Mesenchymal stem cell (in vitro differentiated cells and primary cell): Measurements from ENCODE around the gene SARS2.
A peak's percentile ranks its signal among the peaks of the same experiment; 100 is the strongest.

ENCODE experiments used
- DNase-seq: peaks from one replicate; pipeline ENCODE4 v3.0.0-alpha.2; 2013
- H2AFZ ChIP-seq: one replicate; pipeline ENCODE4 v1.6.1; 2013; ENCODE audit warnings: low read depth, mild to moderate bottlenecking, control low read depth, inconsistent platforms, low read length, moderate library complexity
- H2AK5ac ChIP-seq: 2 replicates; pipeline ENCODE4 v1.6.1; 2013; ENCODE audit warnings: low read length, moderate library complexity, mild to moderate bottlenecking, inconsistent platforms; ENCODE audit not compliant: severe bottlenecking
- H2BK120ac ChIP-seq: one replicate; pipeline ENCODE4 v1.6.1; 2013; ENCODE audit warnings: low read depth, mild to moderate bottlenecking, inconsistent platforms, low read length, moderate library complexity
- H2BK12ac ChIP-seq, 2 experiments: one replicate each; pipeline ENCODE4 v1.6.1; 2013; ENCODE audit warnings: inconsistent platforms in 2 of 2, low read length in 2 of 2, mild to moderate bottlenecking in 2 of 2, moderate library complexity in 2 of 2, control low read depth in 1 of 2
- H2BK15ac ChIP-seq: one replicate; pipeline ENCODE4 v1.6.1; 2013; ENCODE audit warnings: mild to moderate bottlenecking, low read depth, inconsistent platforms; ENCODE audit not compliant: poor library complexity, severe bottlenecking
- H2BK5ac ChIP-seq: 2 replicates; pipeline ENCODE4 v1.6.1; 2013; ENCODE audit warnings: low read depth, mild to moderate bottlenecking, low read length, control low read depth, inconsistent platforms; ENCODE audit not compliant: poor library complexity, severe bottlenecking
- H3K14ac ChIP-seq, 2 experiments: one replicate each; pipeline ENCODE4 v1.6.1; 2013; ENCODE audit warnings: inconsistent platforms in 2 of 2, low read length in 2 of 2, control low read depth in 1 of 2, mild to moderate bottlenecking in 1 of 2, moderate library complexity in 1 of 2
- H3K18ac ChIP-seq, 2 experiments: one replicate each; pipeline ENCODE4 v1.6.1; 2013; ENCODE audit warnings: inconsistent platforms in 2 of 2, low read length in 2 of 2, control low read depth in 1 of 2, low read depth in 1 of 2, mild to moderate bottlenecking in 1 of 2
- H3K23ac ChIP-seq, 2 experiments: one replicate each; pipeline ENCODE4 v1.6.1; 2013; ENCODE audit warnings: inconsistent platforms in 2 of 2, low read length in 2 of 2, mild to moderate bottlenecking in 2 of 2, moderate library complexity in 2 of 2, control low read depth in 1 of 2
- H3K27ac ChIP-seq: 2 replicates; pipeline ENCODE4 v1.5.1; 2013; ENCODE audit warnings: mild to moderate bottlenecking, moderate library complexity, low read length, control low read depth, inconsistent platforms; ENCODE audit not compliant: poor library complexity, severe bottlenecking
- H3K27me3 ChIP-seq, 2 experiments: 2 replicates each; pipeline versions ENCODE4 v1.6.1 to v1.7.0; 2013; ENCODE audit warnings: low read length in 2 of 2, mild to moderate bottlenecking in 2 of 2, moderate library complexity in 2 of 2, control low read depth in 1 of 2, inconsistent platforms in 1 of 2; ENCODE audit not compliant: control insufficient read depth in 1 of 2, insufficient read depth in 1 of 2
- H3K36me3 ChIP-seq, 2 experiments: 2 replicates each; pipeline versions ENCODE4 v1.6.1 to v1.7.0; 2013; ENCODE audit warnings: low read length in 2 of 2, control low read depth in 1 of 2, inconsistent platforms in 1 of 2, low read depth in 1 of 2, mild to moderate bottlenecking in 1 of 2; ENCODE audit not compliant: insufficient read depth in 2 of 2, control insufficient read depth in 1 of 2
- H3K4ac ChIP-seq, 2 experiments: one replicate each; pipeline ENCODE4 v1.6.1; 2013; ENCODE audit warnings: inconsistent platforms in 2 of 2, low read length in 2 of 2, mild to moderate bottlenecking in 2 of 2, moderate library complexity in 2 of 2, control low read depth in 1 of 2, low read depth in 1 of 2
- H3K4me1 ChIP-seq: 2 replicates; pipeline ENCODE4 v1.6.1; 2013; ENCODE audit warnings: low read depth, low read length, control low read depth; ENCODE audit not compliant: control insufficient read depth, insufficient read depth
- H3K4me2 ChIP-seq: 2 replicates; pipeline ENCODE4 v1.6.1; 2013; ENCODE audit warnings: low read length, mild to moderate bottlenecking, inconsistent platforms; ENCODE audit not compliant: poor library complexity, severe bottlenecking
- H3K4me3 ChIP-seq, 2 experiments: 2 replicates each; pipeline versions ENCODE4 v1.5.1 to v1.7.0; 2013; ENCODE audit warnings: low read length in 2 of 2, mild to moderate bottlenecking in 2 of 2, control low read depth in 1 of 2, low read depth in 1 of 2; ENCODE audit not compliant: insufficient read depth in 1 of 2
- H3K79me1 ChIP-seq: replicated peaks from 2 replicates; pipeline ENCODE4 v1.6.1; 2013; ENCODE audit warnings: mild to moderate bottlenecking, control low read depth, low read length, inconsistent platforms; ENCODE audit not compliant: poor library complexity, severe bottlenecking
- H3K9ac ChIP-seq: 2 replicates; pipeline ENCODE4 v1.7.0; 2013; ENCODE audit warnings: mild to moderate bottlenecking, low read length, moderate library complexity
- H3K9me3 ChIP-seq: 2 replicates; pipeline ENCODE4 v1.7.0; 2013; ENCODE audit warnings: mild to moderate bottlenecking, low read length; ENCODE audit not compliant: control insufficient read depth
- H4K8ac ChIP-seq: one replicate; pipeline ENCODE4 v1.6.1; 2013; ENCODE audit warnings: inconsistent platforms, mild to moderate bottlenecking, low read length, moderate library complexity
- H4K91ac ChIP-seq: one replicate; pipeline ENCODE4 v1.6.1; 2013; ENCODE audit warnings: mild to moderate bottlenecking, low read length, inconsistent platforms
- WGBS: methylation state at CpG from one replicate; pipeline ENCODE4 v1.1.7; 2013; ENCODE audit warnings: mixed read lengths; 5-methylcytosine and 5-hydroxymethylcytosine counted together

Gene SARS2

GRCh38 chr19:38878575-38879399 lies 51.8 kb downstream of the SARS2 start:
- Histone ChIP-seq H3K4me1 (peaks cover 3% of the 10 kb centered on the region), H3K4ac (no peak overlapping the region), H2BK120ac (no peak overlapping the region), H3K14ac (no peak overlapping the region), H3K27me3 (no peaks in the 10 kb centered on the region), H3K79me1 (peaks cover 1% of the 10 kb centered on the region), H3K18ac (no peak overlapping the region), H3K4me2 (no peak overlapping the region), H3K36me3 (peaks cover 25 to 35% of the 10 kb centered on the region in 2 experiments), H3K23ac (no peak overlapping the region), H2BK12ac (no peak overlapping the region), H3K9me3 (no peaks in the 10 kb centered on the region), H4K91ac (peak overlapping the region; percentile 28), H2AK5ac (no peak overlapping the region), H3K27ac (no peak overlapping the region), H2BK5ac (no peak overlapping the region), H3K4me3 (no peak overlapping the region), H2AFZ (no peak overlapping the region), H2BK15ac (peak overlapping the region; percentile 37), H3K9ac (no peak overlapping the region), H4K8ac (no peak overlapping the region)
- WGBS: 85% methylated on average over 16 of the region's 16 CpGs
- no peak for DNase-seq

GRCh38 chr19:38877781-38878574 lies 52.6 kb downstream of the SARS2 start, which contains the start of gene RINL:
Gene RINL, minus strand, starts transcription at chr19:38878275. Its CDS starts 1,533 bp downstream, at chr19:38876742.
- Histone ChIP-seq H3K79me1 (no peaks in the 10 kb centered on the region), H3K36me3 (peaks cover 19 to 30% of the 10 kb centered on the region in 2 experiments), H3K9me3 (no peaks in the 10 kb centered on the region), H2AFZ (no peak within 1 kb of the TSS), H2BK12ac (no peak within 1 kb of the TSS), H3K23ac (no peak within 1 kb of the TSS), H3K4ac (no peak within 1 kb of the TSS), H3K4me3 (no peak within 1 kb of the TSS), H3K9ac (no peak within 1 kb of the TSS), H2BK5ac (no peak within 1 kb of the TSS), H3K4me1 (peaks cover 3% of the 10 kb centered on the region), H2BK15ac (peak within 1 kb of the TSS; percentile 37), H2BK120ac (no peak within 1 kb of the TSS), H3K18ac (no peak within 1 kb of the TSS), H2AK5ac (no peak within 1 kb of the TSS), H3K14ac (peak within 1 kb of the TSS in 1 of 2 experiments; percentile 9), H4K91ac (no peak within 1 kb of the TSS), H3K27ac (no peak within 1 kb of the TSS), H4K8ac (no peak within 1 kb of the TSS), H3K27me3 (no peaks in the 10 kb centered on the region), H3K4me2 (no peak within 1 kb of the TSS)
- WGBS: 69% methylated on average over 9 of the region's 11 CpGs
- DNase-seq: no peak

- H4K91ac ChIP-seq: no peak overlapping the region
- WGBS: 88% methylated on average over 6 of the region's 6 CpGs
Measured at GRCh38 chr19:38875656-38876395, 54.7 kb downstream of the SARS2 start.

More at GRCh38 chr19:38875656-38876395, 54.7 kb downstream of the SARS2 start:
- Histone ChIP-seq H3K4me2 (no peak overlapping the region), H3K36me3 (peaks cover 5 to 21% of the 10 kb centered on the region in 2 experiments), H2BK15ac (no peak overlapping the region), H3K23ac (no peak overlapping the region), H2AK5ac (no peak overlapping the region), H3K9ac (no peak overlapping the region), H3K4ac (no peak overlapping the region), H4K8ac (no peak overlapping the region), H2BK12ac (no peak overlapping the region), H3K18ac (no peak overlapping the region), H3K4me1 (peaks cover 3% of the 10 kb centered on the region), H3K4me3 (no peak overlapping the region), H2BK5ac (no peak overlapping the region), H3K27me3 (no peaks in the 10 kb centered on the region), H2BK120ac (no peak overlapping the region), H3K9me3 (no peaks in the 10 kb centered on the region), H3K14ac (no peak overlapping the region), H3K27ac (no peak overlapping the region), H2AFZ (no peak overlapping the region), H3K79me1 (no peaks in the 10 kb centered on the region)
- no peak for DNase-seq
